ENCODE data around the gene DLGAP1. TPM values are rescaled to one million over a fixed set of nuclear protein-coding genes. Genes with fewer than 3 reads are reported as not detected.

Gene DLGAP1
- total and polyA plus RNA-seq, 10 of the 15 experiments (the other 5 are each of a cell fraction or from before 2014, with no cell fraction given): 0.23 to 27.6 (median 1.9) TPM

DNA sequence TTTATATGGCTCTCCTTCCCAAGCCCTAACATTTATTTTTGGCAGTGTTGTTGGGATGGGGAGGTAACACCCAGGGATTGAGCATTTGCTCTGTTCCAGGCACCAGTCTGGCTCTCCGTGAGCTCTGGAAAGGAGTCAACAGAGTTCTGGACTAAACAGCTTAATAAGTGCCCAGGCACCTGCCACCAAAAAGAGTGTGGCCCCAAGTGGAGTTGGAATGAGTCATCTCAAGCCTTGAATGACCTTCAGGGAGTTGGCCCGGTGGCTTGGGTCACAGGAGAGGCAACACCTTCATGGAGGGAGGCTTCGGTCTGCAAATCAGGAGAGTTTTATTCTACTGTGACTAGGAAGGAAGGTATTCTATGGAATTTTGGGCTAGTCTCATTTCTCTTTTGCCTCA lies 203.2 kb downstream of the DLGAP1 start (continued):
- TF ChIP-seq, protein P1, sequence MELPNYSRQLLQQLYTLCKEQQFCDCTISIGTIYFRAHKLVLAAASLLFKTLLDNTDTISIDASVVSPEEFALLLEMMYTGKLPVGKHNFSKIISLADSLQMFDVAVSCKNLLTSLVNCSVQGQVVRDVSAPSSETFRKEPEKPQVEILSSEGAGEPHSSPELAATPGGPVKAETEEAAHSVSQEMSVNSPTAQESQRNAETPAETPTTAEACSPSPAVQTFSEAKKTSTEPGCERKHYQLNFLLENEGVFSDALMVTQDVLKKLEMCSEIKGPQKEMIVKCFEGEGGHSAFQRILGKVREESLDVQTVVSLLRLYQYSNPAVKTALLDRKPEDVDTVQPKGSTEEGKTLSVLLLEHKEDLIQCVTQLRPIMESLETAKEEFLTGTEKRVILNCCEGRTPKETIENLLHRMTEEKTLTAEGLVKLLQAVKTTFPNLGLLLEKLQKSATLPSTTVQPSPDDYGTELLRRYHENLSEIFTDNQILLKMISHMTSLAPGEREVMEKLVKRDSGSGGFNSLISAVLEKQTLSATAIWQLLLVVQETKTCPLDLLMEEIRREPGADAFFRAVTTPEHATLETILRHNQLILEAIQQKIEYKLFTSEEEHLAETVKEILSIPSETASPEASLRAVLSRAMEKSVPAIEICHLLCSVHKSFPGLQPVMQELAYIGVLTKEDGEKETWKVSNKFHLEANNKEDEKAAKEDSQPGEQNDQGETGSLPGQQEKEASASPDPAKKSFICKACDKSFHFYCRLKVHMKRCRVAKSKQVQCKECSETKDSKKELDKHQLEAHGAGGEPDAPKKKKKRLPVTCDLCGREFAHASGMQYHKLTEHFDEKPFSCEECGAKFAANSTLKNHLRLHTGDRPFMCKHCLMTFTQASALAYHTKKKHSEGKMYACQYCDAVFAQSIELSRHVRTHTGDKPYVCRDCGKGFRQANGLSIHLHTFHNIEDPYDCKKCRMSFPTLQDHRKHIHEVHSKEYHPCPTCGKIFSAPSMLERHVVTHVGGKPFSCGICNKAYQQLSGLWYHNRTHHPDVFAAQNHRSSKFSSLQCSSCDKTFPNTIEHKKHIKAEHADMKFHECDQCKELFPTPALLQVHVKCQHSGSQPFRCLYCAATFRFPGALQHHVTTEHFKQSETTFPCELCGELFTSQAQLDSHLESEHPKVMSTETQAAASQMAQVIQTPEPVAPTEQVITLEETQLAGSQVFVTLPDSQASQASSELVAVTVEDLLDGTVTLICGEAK (IDR thresholded peaks at IDR 0.05; ENCODE audit: borderline replicate concordance): no peak
- TF ChIP-seq DPF2 (IDR thresholded peaks at IDR 0.05): peak; percentile 83
- TF ChIP-seq BCL11A (IDR thresholded peaks at IDR 0.05; ENCODE audit: low read depth, low read length): peak; percentile 48; the same call in 1 of the 2 replicates
- TF ChIP-seq, protein P2, sequence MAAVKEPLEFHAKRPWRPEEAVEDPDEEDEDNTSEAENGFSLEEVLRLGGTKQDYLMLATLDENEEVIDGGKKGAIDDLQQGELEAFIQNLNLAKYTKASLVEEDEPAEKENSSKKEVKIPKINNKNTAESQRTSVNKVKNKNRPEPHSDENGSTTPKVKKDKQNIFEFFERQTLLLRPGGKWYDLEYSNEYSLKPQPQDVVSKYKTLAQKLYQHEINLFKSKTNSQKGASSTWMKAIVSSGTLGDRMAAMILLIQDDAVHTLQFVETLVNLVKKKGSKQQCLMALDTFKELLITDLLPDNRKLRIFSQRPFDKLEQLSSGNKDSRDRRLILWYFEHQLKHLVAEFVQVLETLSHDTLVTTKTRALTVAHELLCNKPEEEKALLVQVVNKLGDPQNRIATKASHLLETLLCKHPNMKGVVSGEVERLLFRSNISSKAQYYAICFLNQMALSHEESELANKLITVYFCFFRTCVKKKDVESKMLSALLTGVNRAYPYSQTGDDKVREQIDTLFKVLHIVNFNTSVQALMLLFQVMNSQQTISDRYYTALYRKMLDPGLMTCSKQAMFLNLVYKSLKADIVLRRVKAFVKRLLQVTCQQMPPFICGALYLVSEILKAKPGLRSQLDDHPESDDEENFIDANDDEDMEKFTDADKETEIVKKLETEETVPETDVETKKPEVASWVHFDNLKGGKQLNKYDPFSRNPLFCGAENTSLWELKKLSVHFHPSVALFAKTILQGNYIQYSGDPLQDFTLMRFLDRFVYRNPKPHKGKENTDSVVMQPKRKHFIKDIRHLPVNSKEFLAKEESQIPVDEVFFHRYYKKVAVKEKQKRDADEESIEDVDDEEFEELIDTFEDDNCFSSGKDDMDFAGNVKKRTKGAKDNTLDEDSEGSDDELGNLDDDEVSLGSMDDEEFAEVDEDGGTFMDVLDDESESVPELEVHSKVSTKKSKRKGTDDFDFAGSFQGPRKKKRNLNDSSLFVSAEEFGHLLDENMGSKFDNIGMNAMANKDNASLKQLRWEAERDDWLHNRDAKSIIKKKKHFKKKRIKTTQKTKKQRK (IDR thresholded peaks at IDR 0.05; ENCODE audit: low read depth, low read length): no peak
- TF ChIP-seq MYB (IDR thresholded peaks at IDR 0.05; ENCODE audit: borderline replicate concordance, low read depth, low read length): no peak
- TF ChIP-seq, protein P3, sequence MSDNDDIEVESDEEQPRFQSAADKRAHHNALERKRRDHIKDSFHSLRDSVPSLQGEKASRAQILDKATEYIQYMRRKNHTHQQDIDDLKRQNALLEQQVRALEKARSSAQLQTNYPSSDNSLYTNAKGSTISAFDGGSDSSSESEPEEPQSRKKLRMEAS (IDR thresholded peaks at IDR 0.05; ENCODE audit: low read depth, low read length): no peak
- TF ChIP-seq ZSCAN29 (IDR thresholded peaks at IDR 0.05): no peak
- no peak for TF ChIP-seq CREB1 (IDR thresholded peaks at IDR 0.05; ENCODE audit: low read depth)
- TF ChIP-seq GABPA (IDR thresholded peaks at IDR 0.05; ENCODE audit: low read depth): no peak
- TF ChIP-seq, protein P4, sequence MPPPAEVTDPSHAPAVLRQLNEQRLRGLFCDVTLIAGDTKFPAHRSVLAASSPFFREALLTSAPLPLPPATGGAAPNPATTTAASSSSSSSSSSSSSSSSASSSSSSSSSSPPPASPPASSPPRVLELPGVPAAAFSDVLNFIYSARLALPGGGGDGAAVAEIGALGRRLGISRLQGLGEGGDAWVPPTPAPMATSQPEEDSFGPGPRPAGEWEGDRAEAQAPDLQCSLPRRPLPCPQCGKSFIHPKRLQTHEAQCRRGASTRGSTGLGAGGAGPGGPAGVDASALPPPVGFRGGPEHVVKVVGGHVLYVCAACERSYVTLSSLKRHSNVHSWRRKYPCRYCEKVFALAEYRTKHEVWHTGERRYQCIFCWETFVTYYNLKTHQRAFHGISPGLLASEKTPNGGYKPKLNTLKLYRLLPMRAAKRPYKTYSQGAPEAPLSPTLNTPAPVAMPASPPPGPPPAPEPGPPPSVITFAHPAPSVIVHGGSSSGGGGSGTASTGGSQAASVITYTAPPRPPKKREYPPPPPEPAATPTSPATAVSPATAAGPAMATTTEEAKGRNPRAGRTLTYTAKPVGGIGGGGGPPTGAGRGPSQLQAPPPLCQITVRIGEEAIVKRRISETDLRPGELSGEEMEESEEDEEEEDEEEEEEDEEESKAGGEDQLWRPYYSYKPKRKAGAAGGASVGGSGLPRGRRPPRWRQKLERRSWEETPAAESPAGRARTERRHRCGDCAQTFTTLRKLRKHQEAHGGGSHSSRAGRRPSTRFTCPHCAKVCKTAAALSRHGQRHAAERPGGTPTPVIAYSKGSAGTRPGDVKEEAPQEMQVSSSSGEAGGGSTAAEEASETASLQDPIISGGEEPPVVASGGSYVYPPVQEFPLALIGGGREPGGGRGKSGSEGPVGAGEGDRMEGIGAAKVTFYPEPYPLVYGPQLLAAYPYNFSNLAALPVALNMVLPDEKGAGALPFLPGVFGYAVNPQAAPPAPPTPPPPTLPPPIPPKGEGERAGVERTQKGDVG (CRISPR knock-in tag; IDR thresholded peaks at IDR 0.05): no peak
- no peak for TF ChIP-seq ZNF217 (IDR thresholded peaks at IDR 0.05)
- no peak for TF ChIP-seq ZNF274 (IDR thresholded peaks at IDR 0.05; ENCODE audit: insufficient read depth, insufficient read length)
- TF ChIP-seq STAT1 (conservative IDR thresholded peaks at IDR 0.05): no peak
- TF ChIP-seq JUND (IDR thresholded peaks at IDR 0.05; ENCODE audit: low read depth, low read length): peak; percentile 65; the same call in 1 of the 2 replicates
- no peak for TF ChIP-seq NRF1 (conservative IDR thresholded peaks at IDR 0.05; ENCODE audit: low read depth, low read length)
- TF ChIP-seq, protein P5, sequence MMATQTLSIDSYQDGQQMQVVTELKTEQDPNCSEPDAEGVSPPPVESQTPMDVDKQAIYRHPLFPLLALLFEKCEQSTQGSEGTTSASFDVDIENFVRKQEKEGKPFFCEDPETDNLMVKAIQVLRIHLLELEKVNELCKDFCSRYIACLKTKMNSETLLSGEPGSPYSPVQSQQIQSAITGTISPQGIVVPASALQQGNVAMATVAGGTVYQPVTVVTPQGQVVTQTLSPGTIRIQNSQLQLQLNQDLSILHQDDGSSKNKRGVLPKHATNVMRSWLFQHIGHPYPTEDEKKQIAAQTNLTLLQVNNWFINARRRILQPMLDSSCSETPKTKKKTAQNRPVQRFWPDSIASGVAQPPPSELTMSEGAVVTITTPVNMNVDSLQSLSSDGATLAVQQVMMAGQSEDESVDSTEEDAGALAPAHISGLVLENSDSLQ (IDR thresholded peaks at IDR 0.05): no peak
- no peak for TF ChIP-seq YBX1 (IDR thresholded peaks at IDR 0.05)
- no peak for TF ChIP-seq SREBF2 (IDR thresholded peaks at IDR 0.05; ENCODE audit: low read length)
- peak; percentile 78 for TF ChIP-seq MTA2 (IDR thresholded peaks at IDR 0.05; ENCODE audit: low read depth)
- no peak for TF ChIP-seq HDAC6 (IDR thresholded peaks at IDR 0.05; ENCODE audit: unreplicated experiment)
